NCI-H748 (cell line): Measurements from ENCODE around the gene PPIA.
"Not testable (repeated sequence)": the region's sequence is repeated elsewhere in the genome, so short reads cannot be mapped to it uniquely, and the experiment has no call there.

Experiments used
- DNase-seq: peaks from one replicate; lab custom pipeline; 2025; ENCODE audit not compliant: unreplicated experiment; lab: John Stamatoyannopoulos, UW

The PPIA gene

DNA sequence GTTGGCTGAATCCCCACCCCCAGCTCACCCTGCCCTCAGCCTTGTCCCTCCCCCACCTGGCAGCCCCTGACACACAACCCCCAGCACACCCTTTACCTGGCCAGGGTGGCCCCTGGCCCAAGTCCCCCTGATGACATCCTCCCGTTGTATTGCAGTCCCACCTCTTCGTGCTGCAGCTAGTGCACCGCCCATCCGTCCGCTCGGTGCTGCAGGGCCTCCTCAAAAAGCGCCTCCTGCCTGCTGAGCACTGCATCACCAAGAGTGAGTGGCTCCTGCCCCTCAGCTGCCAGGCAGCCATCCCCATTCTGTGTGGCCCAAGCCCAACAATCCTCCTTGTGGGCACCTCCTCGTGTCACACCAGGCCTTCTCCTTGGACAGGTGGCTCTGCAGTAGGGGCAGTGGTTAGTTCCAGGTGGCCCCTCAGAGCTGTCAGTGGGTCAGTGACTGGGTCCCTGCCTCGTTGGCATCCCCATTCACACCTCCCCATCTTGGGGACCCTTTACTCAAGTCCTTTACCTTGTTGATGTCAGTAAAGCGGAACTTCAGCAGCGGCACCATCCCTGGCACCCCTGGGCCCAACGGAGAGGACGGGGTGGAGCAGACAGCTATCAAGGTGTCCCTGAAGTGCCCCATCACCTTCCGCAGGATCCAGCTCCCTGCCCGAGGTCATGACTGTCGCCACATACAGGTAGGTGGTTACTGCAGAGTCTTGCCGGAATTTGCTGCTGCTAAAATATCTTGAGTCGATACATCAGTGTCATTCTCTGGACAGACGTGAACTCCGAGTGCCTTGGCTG, 33.6 kb upstream of the PPIA start:
- DNase-seq: no peak

DNA sequence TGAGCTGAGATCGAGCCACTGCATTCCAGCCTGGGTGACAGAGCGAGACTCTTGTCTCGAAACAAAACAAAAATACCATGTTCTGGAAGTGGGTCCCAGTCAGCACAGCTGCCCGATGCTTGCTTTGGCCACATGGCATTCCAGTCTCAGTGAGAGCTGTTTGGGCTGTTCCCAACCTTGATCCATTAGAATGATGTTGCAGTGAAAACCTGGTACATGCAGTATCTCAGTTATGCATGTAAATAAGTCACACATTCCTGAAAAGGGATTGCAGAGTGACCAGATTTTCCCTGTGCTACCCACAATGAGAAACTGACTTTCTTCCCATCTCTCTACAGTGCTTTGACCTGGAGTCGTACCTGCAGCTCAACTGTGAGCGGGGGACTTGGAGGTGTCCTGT, 32.4 kb upstream of the PPIA start:
- DNase-seq: no peak

DNA sequence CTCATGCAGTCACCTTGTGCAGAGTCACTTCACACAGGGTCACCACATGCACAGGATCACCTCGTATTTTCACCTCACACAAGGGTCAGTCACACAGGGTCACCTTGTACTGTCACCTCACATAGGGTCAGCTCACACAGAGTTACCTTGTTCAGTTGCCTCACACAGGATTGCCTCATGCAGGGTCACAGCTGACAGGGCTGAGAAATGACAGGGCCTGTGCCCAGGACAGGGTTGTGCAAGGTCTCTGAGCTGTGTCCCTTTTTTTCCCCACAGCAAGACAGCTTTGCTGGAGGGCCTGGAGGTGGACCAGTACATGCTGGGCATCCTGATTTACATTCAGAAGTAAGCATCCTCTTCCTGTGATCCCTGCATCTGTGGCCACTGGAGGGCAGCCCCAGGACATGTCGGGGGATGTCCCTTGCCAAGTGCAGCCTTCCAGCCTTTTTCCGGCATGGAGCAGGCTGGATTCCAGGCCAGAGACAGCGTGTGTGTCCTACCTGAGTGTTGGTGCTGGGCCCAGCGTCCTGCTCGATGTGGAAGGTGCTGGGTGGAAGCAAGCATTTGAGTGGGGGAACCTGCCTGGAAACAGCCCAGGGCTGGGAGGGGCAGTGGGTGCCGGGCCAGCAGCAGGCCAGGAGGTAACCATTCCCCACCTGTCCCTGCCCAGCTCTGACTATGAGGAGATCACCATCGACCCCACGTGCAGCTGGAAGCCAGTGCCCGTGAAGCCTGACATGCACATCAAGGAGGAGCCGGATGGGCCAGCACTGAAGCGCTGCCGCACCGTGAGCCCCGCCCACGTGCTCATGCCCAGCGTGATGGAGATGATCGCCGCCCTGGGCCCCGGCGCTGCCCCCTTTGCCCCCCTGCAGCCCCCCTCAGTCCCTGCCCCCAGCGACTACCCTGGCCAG, 31.6 kb upstream of the PPIA start:
- DNase-seq: no peak

GRCh38 chr7:44765579-44766415, 30.7 kb upstream of the PPIA start:
- DNase-seq: no peak

DNA sequence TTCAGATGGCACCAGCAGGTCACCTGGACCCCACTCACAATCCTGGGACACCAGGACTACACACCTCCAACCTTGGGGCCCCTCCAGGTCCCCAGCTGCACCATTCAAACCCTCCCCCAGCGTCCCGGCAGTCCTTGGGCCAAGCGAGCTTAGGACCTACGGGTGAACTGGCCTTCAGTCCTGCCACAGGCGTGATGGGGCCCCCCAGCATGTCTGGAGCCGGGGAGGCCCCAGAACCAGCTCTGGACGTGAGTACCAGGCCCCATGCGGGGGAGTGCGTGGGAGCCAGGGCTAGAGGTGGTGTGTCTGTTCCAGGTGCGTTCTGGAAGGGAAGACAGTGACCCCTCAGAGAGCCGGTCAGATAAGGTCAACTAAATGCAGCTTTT, 30.1 kb upstream of the PPIA start:
- DNase-seq: no peak

DNA sequence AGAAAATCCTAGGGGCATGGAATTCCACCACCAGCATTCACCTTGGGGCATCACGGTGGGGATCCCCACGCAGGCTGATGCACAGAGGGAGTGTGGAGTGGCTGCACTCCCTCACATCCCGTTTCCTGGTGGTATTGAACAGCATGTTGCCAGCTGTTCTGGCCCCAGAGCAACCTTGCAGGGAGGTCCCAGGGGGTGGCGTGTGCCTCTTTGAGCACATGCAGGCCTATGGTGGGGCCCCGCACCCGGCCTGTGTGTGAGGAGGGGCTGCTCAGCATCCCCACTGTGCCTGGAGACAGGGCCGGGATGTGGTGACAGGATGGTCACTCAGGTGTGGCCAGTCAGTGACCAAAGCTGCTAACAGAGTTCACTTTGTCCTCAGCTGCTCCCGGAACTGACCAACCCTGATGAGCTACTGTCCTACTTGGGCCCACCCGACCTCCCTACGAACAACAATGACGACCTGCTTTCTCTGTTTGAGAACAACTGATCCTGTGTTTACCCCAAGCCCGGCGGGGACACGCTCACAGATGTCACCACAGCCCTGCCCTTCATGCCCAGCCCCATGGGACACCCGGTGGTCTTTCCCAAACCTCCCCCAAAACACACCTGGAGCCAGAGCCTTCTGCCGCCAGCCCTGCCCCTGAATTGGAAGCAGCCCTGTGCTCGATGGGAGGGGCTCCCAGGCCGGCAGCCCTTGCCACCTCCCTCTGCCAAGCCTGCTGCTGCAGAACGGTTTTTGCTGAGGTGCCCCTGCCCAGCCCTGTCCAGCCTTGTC, 29.2 kb upstream of the PPIA start:
- DNase-seq: no peak

DNA sequence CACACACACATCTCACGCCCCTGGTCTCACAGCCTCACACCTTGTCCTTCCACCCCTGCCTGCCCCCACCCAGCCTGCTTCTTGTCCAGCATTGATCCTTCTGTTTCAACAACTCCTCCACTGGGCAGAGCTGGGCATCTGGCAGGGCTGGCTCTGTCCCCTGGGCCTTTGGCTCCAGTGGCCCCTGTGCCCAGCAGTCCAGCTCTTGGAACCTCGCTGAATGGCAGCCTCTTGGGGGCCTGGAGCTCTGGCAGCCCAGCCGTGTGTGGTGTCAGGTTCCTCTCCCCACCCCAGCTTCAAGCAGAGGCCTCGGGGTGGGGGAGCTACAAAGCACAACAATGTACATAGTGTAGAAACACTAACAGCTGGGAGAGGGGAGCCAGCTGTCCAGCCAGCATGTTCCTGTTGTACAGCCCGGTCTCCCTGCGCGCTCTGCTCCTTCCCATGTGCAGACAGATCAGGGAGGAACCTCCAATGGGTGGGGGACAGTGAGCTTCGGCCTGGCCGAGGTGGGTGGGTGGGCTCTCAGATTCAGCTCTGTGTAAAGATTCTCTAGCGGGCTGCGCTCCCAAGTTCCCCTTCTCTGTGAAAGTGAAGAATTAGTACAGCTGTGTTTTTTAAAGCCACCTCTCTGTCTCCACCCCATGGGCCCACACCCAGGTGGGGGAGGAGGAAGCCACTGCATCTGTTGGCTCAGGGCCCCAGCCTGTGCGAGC, 28.4 kb upstream of the PPIA start:
- no peak for DNase-seq

DNA sequence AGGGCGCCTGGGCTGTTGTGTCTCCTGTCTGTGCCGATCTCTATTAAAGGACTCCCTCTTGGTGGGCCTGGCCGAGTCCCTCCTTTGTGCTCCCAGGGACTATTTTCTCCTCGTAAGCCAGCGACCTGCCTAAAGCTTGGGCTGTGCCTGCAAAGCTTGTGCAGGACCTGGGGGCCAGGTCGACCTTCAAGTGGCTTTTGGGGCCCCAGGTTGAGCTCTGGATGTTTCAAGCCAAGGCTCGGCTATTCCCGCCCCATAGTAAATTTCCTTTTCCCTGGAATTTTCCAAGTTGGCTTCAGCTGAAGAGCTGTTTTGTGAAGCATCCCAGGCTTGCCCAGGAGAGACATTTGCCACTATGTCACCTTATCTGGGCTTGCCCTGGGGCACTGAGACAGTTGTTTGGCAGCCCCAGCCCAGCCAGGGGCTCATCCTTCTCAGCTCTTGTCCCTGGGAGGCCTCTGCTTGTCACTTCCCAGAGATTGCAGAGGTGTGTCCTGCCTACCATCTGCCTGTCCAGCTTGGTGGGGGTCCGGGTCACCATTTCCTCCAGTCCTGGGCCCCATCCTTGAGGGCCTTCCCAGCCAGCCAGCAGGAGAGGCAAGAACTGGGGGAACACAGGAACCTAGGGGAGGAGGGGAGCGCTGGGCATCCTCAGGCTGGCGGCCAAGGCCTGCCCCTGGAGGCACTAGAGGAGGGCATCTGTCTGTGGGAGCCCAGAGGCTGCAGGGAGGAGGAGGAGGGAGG, 27.7 kb upstream of the PPIA start:
- no peak for DNase-seq

DNA sequence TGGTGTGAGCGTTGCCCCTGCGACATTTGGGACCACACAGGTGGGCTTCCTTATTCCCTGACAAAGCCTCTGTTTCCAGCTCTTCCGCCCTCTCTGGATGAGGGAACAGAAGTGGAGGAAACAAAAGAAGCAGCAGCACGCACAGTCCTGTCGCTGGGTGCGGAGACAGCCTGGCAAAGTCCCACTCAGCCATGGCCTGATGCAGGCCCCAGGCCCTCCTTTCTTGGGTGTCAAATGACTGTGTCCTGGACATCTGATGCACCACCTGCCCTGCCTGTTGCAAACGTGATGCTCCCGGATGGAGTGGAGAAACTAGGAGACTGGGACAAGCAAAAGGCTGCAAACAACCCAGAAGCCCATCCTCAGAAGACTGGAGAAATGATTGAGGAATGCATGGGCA, 27.1 kb upstream of the PPIA start:
- no peak for DNase-seq

DNA sequence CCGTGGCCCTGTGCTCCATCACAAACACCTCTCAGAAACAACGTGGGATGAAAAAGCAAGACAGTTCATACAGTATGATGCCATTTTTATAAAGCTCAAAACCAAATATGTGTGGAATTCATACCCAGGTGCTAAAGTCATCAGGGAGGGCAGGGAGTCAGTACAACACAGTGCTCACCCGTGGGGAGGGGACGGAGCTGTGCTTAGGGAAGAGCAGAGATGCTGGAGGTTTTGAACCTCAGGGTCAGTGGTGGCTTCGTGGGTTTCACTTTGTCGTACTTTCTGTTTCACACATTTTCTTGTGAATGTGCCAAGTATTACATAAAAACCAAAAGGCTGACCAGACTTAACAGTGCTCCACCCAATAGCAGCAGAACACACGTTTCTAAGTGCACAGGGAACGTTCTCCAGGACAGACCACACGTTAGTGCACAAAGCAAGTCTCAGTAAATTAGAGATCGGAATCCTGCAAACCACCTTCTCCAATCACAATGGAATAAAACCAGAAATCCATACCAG, 26.6 kb upstream of the PPIA start:
- DNase-seq: no peak

GRCh38 chr7:44771358-44771757, 25.1 kb upstream of the PPIA start:
- no peak for DNase-seq

DNA sequence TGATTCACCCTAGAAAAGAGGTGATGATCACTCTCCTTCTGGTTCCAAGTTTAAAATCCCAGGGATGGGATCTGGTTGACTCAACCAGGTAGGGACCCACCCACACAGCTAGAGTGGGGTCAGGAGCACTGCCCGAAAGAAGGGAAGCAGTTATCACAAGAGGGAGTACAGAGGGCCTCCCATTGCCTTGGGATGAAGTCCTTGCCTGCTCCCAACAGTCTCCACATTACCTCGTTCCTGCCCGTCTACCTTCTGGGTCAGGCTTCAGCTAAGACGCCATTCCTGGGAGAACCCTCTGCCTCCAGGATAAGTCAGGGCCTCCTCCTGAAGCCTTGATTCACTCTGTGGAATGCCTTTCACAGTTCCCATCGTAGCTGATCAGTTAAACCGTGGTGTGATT, 24.0 kb upstream of the PPIA start:
- DNase-seq: no peak

GRCh38 chr7:44772867-44773266, 23.6 kb upstream of the PPIA start:
- no peak for DNase-seq

GRCh38 chr7:44774486-44774885, 22.0 kb upstream of the PPIA start:
- DNase-seq: not testable (repeated sequence)

DNA sequence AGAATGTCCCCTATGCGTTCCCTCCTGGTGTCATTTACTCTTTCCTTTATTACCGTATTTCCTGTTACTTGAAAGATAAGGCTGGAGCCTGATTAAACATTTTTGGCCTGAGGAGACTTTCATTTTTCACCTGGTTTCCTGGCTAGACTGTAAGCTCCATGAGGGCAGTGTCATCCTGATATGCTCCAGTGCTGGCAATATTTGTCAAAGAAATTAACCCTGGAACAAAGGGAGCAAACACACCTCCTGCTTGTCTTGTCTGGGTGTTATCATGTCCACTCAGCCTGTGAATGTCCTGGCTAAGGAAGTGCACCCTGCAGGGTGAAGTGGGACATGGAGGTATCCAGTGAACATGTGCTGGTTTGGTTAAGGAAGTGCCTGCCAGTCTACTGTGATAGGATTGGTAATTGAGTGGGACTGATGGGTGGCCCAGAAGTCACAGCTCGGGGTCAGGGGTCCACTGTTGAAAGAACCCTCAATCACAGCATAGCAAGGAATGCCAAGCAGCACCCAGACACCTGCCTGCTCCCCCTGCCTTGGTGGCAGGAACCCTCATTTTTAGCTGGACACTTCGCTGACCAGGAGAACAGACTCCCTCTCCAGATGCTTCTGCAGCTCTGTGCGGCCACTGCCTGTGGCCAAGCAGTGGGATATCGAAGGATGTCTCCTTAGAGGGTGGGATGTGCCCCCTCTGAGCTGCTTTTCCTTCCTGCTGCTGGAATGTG, 20.9 kb upstream of the PPIA start:
- DNase-seq: no peak

DNA sequence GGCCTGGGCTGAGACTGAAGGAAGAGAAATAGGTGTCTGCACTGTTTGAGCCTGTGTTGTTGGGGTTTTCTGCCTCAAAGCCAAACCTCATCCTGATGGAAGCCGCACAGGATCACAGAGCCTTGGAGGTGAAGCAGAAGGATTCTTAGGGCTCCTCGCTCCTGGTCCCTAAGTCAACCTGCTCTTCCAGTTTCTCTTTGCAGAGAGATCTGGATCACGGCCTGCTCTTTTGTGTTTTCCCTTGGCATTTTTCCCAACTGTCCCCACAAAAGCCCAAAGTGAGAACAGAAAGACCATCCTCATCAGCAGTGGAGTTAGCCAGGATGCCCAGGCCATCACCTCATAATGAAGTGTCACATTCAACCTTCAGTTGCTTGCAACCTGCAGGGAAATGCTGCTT, 20.3 kb upstream of the PPIA start:
- no peak for DNase-seq

DNA sequence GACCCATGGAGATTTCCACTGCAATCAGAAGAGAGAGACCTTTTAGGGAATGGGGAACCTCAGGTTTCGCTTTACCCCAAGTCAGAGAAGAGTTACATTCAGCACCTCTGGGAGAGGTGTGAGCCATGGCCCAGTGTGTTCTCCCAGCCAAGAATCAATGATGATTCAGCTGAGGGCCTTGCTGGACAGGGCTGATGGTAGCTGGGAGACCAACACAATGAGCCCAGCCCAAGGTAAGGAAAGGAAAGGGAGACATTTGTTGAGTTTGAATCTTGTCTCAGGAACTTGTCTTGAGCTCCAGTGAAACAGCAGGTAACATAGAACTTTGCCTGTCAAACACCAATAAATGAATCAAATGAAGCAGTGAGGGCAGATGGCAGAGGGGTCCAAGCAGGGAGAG, 14.0 kb upstream of the PPIA start:
- no peak for DNase-seq

GRCh38 chr7:44783407-44783806, 13.1 kb upstream of the PPIA start:
- DNase-seq: no peak
